Hindlimb muscle (tissue), 1 donor: ENCODE measurements around the gene ATL1. TPM values are rescaled to one million over a fixed set of nuclear protein-coding genes. Genes with fewer than 3 reads are reported as not detected.

Experiments
- DNase-seq: peaks from one replicate; pipeline ENCODE4 v3.0.0-alpha.2; 2013
- polyA plus RNA-seq: library from polyadenylated mRNA; unstranded; fragments of 120-200 nt; gene quantifications from one replicate; pipeline ENCODE4 v1.2.1, GENCODE V29; 2013; ENCODE audit not compliant: insufficient read length

The ATL1 gene
- 4.4 TPM for polyA plus RNA-seq

DNA sequence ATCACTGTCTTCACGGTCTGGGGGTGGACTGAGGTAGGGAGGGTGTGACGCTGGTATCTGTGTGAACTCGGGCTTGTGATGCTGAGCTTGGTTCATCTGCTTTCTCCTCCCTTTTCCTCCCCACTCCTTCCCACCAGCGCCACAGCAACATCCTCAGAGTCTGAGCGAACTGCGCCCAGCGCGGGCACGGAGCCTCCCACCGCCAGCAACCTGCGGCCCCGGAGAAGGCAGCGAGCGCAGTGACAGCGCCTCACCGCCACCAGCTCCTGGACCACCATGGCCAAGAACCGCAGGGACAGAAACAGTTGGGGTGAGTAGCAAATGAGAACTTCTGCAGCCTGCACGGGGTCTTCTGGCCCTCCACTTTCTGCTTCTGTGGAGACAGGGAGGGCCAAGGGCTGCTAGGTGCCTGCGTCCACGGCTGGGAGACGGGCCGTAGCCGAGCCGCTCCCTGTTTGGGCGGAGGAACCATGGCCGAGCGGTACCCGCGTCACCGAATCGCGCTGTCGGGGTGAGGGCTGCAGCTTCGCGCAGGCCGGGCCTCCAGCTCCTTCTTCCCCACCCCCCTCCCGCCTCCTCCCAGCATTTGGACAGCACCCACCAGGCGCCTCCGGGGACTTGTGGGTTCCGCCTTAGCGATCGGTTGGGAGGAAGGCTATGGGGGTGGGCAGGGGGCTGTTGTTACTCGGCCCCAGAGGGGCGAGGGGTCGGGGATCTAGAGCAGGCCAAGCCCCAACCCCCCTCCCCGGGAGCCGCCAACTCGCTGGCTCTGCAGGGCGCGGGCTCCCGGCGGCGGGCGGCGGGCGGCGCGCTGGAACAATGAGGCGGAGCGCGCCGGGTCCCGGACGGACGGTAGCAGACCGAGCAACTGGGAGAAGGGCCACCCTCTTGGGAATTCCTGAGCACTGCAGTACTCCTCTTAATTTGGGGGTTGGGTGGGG lies at the start of gene ATL1:
ATL1 (plus strand) TSS at position 156 of the 941 bp plus-strand sequence; CDS start at position 277, 121 bp downstream.
- peak; percentile 89 for DNase-seq

DNA sequence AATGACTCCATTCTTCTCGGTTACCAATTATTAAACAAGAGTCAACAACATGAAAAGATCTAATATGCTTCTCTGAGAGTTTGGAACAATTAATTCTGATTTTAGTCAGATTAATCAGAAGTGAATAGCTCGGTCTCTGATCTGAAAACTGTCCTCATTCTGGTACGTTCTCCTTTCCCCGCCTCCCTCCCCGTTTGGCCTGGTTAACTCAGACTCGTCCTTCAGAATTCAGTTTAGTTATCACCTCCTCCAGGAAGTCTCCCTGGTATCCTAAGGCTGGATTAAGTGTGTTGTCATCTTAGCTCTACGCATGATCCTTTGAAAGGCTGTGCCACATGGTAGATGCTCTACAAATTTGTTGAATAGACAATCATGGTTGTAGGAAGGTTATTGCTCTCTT lies 49.8 kb upstream of the ATL1 start:
- no peak for DNase-seq

DNA sequence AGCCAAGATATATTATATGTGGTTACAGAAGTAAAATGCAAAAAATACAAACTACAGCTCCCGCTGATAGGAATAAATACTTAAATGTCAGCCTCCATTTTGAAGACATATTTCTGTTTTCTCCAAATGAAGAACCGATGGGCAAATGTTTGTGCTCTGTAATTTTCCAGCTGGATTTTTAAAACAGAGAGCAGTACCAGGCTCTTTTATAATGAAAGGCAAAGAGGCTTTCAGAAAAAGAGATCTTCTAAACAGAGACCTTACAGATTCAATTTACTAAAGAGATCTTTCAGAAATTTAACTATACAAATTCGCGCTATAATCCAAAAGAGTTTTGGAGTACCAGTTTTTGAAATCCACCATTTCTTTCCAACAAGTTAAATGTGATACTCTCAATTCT lies 47.5 kb upstream of the ATL1 start:
- no peak for DNase-seq

DNA sequence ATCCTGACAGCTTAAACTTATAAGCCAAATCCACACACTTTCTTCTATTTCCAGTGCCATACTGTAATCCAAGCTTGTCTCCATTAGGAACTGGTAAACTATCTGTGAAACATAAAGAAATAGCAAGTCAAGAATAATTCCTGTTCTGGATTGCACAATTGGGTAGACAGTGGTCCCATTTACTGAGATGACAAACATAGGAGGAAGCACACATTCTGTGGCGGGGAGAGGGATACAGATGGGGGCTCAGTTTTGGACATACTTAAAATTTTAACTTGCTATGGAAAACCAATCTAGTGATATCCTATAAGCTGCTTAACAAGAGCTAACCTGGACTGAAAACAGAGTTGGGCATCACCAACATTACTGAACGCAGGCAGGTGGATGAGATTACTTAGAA lies 43.9 kb upstream of the ATL1 start:
- no peak for DNase-seq

DNA sequence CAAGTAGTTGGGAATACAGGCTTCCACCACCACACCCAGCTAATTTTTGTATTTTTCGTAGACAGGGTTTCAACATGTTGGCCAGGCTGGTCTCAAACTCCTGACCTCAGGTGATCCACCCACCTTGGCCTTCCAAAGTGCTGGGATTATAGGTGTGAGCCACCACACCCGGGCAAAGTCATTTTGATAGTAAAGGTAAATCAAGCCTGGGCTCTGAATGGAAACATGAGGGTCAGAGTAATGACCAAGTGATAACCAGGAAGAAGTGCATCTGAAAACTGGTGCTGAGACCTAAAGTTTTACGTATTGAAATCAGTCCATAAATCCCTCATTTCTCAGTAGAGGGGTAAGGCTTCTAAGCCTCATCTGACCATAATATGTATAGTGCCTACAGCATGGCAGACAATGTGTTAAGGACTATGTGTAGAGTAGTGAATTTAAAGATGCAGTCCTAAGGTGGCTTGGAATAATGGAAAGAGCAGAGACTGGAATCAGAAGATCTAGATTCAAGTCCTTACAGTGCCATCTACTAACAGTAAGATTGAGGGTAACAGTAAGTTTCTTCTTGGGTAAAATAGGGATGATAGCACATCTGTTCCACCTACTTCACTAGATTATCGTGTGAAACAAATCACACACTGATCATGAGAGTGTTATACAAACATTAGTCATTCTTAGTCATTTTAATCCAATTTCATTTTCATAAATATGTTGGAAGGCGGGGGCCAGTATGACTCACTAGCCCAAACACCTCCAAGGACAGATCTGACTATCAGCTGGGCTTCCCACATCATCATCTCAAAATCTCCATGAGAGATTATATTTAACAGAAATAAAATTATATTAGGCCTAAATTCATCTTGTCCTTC lies 38.8 kb upstream of the ATL1 start:
- no peak for DNase-seq

DNA sequence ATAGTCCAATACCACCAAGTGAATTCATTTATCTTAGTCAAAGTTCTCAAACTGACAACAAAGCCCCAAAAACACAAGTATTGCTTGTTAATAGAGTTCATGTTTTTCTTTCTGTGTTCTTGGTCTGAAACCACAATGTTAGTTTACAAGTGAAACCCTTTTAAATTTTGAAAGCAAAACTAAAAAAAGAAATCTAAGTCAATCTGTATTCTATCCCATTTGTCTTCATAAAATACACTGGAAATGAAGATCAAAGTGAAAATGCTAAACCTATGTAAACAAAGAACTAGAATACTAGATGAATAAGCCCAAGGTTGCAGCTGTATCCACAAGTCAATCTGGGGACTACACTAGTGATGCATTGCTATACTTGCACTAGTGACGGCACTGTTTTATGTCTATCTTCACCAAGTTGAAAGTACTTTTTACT lies 38.0 kb upstream of the ATL1 start:
- no peak for DNase-seq

DNA sequence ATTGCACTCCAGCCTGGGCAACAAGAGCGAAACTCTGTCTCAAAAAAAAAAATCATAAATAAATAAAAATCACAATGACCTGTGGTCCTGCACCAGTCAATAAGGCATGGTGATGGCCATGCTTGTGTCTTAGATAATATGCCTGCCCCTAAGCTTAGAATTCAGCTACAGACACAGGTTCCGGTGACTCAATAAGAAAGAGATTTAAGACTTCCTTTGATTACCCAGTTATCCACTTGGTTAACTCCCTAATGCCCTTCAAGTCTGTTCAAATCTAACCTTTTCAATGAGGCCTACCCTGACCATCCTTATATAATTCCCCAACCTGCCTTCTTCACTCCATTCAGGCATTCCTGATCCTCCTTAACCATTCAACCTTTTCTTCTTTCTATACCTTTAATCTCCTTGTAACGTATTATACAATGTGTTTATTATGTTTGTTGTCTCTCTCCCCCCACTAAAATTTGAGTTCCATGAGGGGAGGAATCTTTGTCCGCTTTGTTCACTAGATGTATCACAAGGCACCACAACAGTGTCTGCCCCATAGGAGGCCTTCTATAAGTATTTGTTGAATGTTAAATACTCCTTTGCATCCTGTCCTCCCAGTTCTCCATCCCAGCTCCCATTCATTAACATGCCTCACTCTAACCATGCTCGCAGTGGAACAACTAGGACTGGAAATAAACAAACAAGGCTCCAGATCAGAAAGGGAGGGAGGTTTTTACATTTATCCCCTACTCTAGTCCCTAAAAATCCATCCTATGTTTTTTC lies 36.5 kb upstream of the ATL1 start:
- DNase-seq = no peak

DNA sequence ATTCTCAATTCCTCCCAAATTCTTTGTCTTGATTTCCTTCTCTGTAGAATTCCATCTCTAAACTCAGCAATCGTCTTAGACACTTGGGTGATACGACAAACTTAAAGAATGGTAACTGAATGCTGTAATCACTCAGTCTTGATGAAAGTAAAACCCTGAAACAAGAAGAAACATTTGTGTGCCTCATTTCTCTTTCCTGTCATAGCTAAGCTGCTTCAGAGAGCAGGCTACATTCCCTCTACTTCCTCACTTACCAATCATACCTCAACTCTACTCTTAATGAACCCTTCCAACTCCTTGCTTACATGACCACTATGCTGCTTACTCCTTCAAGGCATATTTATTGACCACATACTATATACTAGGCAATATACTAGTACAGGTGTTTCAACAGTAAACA lies 35.9 kb upstream of the ATL1 start:
- DNase-seq = no peak

DNA sequence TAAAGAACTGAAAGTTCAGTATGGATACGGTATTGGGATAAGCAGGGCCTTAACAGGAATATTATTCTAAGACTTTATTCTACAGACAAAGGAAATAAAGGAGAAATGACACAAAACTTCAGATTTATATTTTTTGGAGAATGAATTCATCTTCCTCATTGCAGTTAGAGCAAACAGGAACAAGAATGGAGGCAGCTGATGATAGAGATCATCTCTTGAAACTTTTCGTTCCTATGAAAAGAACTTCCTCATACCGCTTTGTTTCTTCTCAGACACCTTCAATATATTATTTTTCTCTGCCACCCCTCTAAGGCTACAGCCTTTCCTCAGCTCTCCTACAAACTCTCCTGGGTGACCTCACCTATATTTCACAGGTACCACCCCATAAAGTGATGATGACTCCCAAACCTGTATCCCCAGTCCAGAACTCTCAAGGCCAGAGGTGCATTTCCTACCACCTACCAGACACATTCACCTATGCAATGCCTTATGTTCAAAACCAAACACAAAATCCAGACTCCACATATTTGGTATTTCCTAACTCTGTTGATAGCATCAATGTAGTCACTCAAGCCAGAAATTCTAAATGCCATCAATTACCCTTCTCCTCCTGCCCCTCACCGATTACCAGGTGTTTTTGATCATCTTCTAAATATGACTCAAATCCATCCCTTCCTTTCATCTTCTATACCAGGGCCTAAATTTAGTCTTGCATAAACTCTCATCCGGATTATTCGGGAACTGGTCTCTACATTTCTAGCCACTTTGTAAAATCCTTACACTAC lies 35.0 kb upstream of the ATL1 start:
- no peak for DNase-seq

DNA sequence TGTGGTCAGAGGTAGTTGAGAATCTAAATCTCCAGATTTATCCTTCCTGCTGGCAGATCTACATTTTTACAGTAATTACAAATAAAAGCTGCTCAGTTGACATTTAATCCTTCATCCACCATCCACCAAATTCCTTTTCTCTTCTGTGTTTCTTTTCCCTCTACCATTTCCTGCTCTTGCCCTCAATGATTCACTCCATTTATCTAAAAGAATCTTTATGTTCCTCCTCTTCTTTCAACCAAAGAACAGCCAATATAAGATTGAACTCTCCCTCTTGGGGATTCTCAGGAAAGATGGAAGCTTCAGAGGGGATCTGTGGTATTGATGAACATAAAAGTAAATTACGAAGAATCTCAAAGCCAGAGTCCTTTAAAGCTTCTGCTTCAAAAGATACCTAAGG lies 31.9 kb upstream of the ATL1 start:
- DNase-seq = no peak

DNA sequence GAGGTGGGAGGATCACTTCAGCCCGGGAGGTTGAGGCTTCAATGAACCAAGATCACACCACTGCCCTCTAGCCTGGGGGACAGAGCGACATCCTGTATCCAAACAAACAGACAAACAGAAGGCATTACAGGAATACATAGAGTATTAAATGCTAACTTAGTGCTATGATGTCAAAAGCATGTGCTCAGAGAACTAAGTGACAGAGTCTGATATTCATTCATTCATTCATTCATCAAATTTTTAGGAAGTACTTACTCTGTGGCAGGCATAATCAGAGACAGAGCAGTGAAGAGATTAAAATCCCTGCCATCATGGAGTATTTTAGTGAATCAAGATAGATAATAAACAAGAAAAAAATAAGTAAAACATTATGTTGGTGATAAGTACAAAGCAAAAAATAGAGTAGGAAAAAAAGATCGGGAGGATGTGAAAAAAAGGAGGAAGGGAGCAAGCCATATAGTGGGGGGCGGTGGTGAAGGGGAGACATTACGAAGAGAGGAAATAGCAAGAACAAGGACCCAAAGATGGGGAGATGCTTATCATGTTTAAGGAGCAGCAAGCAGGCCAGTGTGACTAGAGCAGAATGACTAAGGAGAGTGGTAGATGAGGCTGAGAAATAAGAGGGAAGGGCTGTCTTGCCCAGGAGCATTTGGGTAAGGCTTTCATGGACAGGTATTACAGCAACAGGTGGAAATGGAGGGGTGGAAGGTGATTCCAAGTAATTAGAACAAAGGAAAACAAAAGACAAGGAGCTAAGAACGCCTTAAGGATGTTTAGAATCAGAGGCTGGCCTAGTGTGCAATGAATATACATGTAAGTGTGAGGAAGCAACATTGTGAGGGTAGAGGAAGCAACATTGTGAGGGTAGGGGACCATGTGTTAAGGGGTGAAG lies 30.4 kb upstream of the ATL1 start:
- no peak for DNase-seq

DNA sequence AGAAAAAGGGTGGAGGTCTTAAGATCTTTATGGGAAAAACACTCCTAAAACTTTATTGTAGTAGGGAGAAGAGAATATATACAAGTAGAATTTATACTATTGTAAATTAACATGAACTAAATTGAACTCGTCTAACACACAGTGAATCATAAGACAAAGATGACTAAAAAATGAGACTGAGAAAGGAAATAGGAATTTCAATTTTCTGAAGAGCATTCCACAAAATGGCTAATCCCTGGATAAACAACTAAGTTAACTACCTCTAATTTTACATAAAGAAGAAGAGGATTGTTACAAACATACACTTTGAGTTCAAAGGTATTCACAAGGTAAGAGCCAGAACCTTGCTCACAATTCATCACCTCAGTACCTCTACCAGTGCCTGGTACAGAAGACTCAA lies 29.6 kb upstream of the ATL1 start:
- no peak for DNase-seq

DNA sequence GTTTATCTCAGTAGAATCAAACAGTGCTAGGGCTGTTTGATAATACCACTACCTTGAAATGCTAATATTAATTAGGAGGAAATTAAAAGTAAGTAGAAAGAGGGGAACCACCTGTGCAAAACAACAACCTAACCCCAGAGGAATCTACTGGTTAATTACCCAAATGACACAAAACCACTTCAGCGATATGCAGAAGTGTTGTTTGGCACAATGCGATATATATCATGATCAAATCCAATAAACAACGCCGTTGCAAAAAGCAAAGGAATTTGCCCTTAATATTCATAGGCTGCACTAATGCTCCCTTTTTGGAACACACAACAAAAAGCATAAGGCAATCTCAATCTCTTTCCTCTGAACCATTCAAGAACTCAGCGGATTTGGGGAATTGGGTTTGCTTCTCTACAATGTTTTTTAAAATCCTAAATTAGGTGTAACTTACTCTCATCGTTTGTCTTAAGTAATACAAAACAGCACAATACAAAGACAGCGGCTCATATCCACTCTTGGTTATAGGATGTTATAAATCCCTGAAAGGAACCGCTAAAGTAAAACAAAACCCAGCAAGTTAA lies 29.1 kb upstream of the ATL1 start:
- no peak for DNase-seq

DNA sequence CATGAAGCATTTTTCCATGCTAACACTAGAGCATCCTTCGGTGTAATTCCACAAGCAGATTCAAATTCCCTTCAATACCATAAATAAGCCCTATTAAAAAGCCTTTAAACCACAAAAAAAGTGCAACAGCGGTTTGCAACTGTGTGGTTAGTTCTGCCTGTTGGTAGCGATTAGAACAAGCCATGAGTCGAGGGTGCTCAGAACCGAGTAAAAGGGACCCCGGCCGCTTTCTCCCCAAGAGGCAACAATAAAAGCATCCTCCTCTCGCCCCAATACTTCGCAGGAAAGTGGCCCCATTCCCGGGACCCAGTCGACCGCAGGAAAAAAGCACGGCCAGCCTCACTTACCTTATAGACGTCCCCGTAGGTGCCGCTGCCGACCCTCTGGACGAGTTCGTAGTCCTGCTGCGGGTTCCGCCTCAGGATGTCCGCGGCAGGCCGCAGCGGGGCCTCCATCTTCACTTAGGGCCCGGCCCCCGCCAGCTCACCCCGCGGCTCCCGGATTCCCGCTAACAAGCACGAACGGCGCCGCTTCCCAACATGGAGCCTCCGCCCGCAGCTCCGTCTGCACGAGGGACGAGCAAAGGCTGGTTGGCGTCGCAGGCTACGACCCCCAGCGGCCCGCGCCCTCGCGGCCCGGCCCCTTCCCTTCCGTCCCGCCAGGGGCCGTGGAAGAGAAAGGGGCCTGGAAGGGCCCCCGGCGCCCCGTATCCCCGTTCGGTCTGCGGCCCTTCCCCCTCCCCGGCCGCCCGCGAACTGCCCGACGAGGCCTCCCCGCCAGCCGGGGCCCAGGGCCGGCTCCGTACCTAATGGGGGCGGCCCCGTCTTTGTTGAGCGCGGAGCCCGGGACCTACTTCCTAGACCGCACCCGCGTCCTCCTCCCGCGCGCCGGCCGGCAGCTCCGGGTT lies 28.1 kb upstream of the ATL1 start:
- DNase-seq = peak; percentile 63

DNA sequence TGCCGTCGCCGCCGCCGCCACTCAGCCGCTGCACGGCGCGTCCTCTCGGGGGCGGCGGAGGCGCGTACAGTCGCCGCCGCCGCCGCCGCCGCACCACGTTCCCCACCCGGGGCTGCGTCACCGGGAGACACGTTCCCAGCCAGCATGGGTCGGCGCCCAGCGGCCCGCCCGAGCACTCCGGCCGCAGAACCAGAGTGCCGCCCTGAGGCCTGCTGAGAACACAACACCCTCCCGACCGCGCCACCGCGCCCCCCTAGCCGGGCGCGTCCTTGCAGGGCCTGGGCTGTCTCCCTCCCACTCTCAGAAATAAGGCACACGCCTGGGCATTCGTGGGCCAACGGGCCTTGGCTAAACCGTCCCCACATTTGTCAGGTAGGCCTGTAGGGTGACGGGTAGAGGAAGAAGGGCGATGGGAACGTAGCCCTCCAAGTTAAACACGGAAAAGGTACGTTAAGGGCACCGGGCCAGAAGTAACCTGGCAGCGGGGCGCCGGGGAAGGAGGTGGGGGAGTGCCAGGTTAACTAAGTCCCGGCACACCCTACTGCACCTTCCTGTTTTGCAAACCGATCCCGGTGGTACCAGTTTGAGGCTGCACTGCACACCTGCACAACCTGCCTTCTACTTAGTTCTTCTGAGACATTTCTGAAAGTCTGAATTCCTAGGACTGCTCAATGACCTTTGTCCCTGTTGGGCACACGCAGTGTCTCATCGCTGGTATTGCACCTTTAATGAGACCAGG lies 27.3 kb upstream of the ATL1 start, which contains the start of gene MAP4K5:
MAP4K5 (minus strand) TSS at position 68 of the 739 bp plus-strand sequence. CDS start 520 bp downstream, outside the sequence.
- peak; percentile 93 for DNase-seq

DNA sequence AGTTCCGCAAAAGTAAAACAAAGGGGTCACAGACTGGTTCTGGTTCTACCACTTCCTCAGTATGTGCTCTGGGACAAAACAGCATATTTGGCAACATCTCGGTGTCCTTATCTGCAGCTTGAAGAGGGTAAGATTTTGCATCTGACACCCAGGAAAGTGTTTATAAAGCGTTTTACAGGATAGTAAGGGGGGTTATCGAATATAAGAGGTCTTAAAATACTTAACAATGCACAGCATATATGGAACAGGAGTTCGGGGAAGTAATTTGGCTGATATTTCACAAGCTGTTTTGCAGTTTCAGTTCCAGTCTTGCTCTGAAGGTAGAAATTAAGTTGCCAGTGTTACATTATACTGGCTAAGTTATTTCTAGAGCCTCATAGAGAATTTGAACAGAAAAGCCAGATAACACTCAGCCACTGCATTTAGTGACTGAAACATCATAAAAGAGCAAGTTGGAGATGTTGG lies 26.7 kb upstream of the ATL1 start:
- no peak for DNase-seq

DNA sequence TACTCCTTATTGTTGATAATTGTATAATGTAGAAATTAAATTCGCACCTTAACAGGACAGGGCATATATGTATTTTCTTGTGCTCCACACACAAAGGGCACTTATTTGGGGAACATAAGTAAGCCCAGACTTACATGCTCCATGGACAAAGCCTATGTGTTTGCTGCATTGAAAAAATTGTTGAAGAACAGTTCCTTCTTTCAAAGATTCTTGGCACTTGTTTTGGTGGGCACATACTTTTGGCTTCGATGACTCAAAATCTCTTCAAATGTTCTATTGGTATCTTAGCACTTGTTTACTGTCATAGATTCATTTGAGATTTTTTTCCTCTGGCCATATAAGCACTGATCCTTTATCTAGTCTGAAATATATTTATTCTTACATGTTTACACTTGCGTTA lies 26.1 kb upstream of the ATL1 start:
- DNase-seq = no peak

DNA sequence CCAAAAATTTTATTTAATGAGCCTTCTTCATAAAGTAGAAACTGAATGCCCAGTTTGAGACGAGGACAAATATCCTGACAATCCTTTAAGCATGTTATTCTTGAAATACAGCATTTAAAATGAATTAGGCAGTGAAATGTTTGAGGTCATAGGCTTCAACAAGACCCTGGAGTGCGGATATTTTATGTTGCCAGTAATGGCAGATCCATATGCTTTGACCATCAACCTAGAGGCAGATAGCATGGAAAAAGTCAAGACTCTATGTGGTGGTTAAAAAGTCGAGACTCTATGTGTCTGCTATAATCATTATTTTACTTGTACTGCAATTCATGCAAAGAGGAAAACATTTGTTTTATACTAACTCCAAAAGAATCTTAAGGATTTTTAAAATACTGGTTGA lies 25.5 kb upstream of the ATL1 start:
- no peak for DNase-seq
